Measurements from ENCODE around the gene RAPGEF3. TPM values are rescaled to one million over a fixed set of nuclear protein-coding genes. Genes with fewer than 3 reads are reported as not detected.
A peak's percentile ranks its signal among the peaks of the same experiment; 100 is the strongest.

RAPGEF3 gene
- polyA plus RNA-seq, 4 donors: 2.5 to 19.8 (median 4.3) TPM

DNA sequence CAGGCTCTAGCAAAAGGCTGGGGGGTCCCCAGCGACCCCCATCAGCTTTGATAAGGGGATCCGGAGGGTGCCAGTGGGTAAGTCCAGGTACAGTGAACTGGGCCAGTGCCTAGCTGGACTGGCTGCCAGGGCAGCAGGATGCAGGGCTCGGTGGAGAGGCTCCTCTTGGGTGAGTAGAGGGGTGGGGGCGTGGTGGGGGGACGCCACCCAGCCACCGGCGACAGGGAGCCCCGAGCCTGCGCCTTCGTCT lies 171 bp downstream of the RAPGEF3 start:
- H3K27me3 ChIP-seq (ENCODE audit: control insufficient read depth in 3 of 3, insufficient read depth in 3 of 3, low read length in 3 of 3): peaks cover 0 to 5% (median 0%) of the 10 kb centered on the region in 3 donors
- peak overlapping the region; percentile 39 to 50 (median 46) for H3K4me3 ChIP-seq (ENCODE audit: low read depth in 1 of 3, low read length in 3 of 3)
- H3K27ac ChIP-seq (ENCODE audit: low read depth in 1 of 3, low read length in 2 of 3): peak overlapping the region in 2 of 3 donors; percentile 32 to 60
- peaks cover 3 to 11% (median 6%) of the 10 kb centered on the region in 3 donors for H3K4me1 ChIP-seq (ENCODE audit: control insufficient read depth in 3 of 3, insufficient read depth in 2 of 3, low read depth in 1 of 3, low read length in 2 of 3)
- H3K9me3 ChIP-seq (ENCODE audit: control insufficient read depth in 2 of 2, insufficient read depth in 1 of 2, low read depth in 1 of 2, low read length in 1 of 2): no peaks in the 10 kb centered on the region
- WGBS, 3 donors: 2 to 8% (median 5%) methylated on average over 10 of the region's 10 CpGs
- peaks cover 0 to 2% (median 0%) of the 10 kb centered on the region in 3 donors for H3K36me3 ChIP-seq (ENCODE audit: control insufficient read depth in 3 of 3, insufficient read depth in 2 of 3, low read depth in 1 of 3, low read length in 3 of 3)
- DNase-seq (no peak), FAIRE-seq (no peak)

- H3K9me3 ChIP-seq (ENCODE audit: control insufficient read depth in 2 of 2, insufficient read depth in 1 of 2, low read depth in 1 of 2, low read length in 1 of 2): no peaks in the 10 kb centered on the region
- 54 to 69% (median 62%) methylated on average over 20 of the region's 20 CpGs for WGBS, 3 donors
- H3K27ac ChIP-seq (ENCODE audit: low read depth in 1 of 3, low read length in 2 of 3): peak overlapping the region in 2 of 3 donors; percentile 32 to 65
- H3K36me3 ChIP-seq (ENCODE audit: control insufficient read depth in 3 of 3, insufficient read depth in 2 of 3, low read depth in 1 of 3, low read length in 3 of 3): peaks cover 0 to 2% (median 0%) of the 10 kb centered on the region in 3 donors
- FAIRE-seq: no peak
- H3K4me1 ChIP-seq (ENCODE audit: control insufficient read depth in 3 of 3, insufficient read depth in 2 of 3, low read depth in 1 of 3, low read length in 2 of 3): peaks cover 3 to 11% (median 10%) of the 10 kb centered on the region in 3 donors
- peak overlapping the region in 2 of 3 donors; percentile 46 to 50 for H3K4me3 ChIP-seq (ENCODE audit: low read depth in 1 of 3, low read length in 3 of 3)
- H3K27me3 ChIP-seq (ENCODE audit: control insufficient read depth in 3 of 3, insufficient read depth in 3 of 3, low read length in 3 of 3): peaks cover 0 to 5% (median 0%) of the 10 kb centered on the region in 3 donors
- no peak for DNase-seq
Observed at GRCh38 chr12:47757840-47758583, 668 bp downstream of the RAPGEF3 start.

- H3K4me1 ChIP-seq (ENCODE audit: control insufficient read depth in 3 of 3, insufficient read depth in 2 of 3, low read depth in 1 of 3, low read length in 2 of 3): peaks cover 3 to 11% (median 10%) of the 10 kb centered on the region in 3 donors
- H3K27me3 ChIP-seq (ENCODE audit: control insufficient read depth in 3 of 3, insufficient read depth in 3 of 3, low read length in 3 of 3): peaks cover 0 to 5% (median 0%) of the 10 kb centered on the region in 3 donors
- no peak for DNase-seq
- peak overlapping the region in 1 of 3 donors; percentile 65 for H3K27ac ChIP-seq (ENCODE audit: low read depth in 1 of 3, low read length in 2 of 3)
- 62 to 79% (median 63%) methylated on average over 7 of the region's 7 CpGs for WGBS, 3 donors
- H3K4me3 ChIP-seq (ENCODE audit: low read depth in 1 of 3, low read length in 3 of 3): peak overlapping the region in 1 of 3 donors; percentile 50
- no peak for FAIRE-seq
- H3K9me3 ChIP-seq (ENCODE audit: control insufficient read depth in 2 of 2, insufficient read depth in 1 of 2, low read depth in 1 of 2, low read length in 1 of 2): no peaks in the 10 kb centered on the region
- peaks cover 0 to 2% (median 0%) of the 10 kb centered on the region in 3 donors for H3K36me3 ChIP-seq (ENCODE audit: control insufficient read depth in 3 of 3, insufficient read depth in 2 of 3, low read depth in 1 of 3, low read length in 3 of 3)
Observed at GRCh38 chr12:47757364-47757839, 1.3 kb downstream of the RAPGEF3 start.

DNA sequence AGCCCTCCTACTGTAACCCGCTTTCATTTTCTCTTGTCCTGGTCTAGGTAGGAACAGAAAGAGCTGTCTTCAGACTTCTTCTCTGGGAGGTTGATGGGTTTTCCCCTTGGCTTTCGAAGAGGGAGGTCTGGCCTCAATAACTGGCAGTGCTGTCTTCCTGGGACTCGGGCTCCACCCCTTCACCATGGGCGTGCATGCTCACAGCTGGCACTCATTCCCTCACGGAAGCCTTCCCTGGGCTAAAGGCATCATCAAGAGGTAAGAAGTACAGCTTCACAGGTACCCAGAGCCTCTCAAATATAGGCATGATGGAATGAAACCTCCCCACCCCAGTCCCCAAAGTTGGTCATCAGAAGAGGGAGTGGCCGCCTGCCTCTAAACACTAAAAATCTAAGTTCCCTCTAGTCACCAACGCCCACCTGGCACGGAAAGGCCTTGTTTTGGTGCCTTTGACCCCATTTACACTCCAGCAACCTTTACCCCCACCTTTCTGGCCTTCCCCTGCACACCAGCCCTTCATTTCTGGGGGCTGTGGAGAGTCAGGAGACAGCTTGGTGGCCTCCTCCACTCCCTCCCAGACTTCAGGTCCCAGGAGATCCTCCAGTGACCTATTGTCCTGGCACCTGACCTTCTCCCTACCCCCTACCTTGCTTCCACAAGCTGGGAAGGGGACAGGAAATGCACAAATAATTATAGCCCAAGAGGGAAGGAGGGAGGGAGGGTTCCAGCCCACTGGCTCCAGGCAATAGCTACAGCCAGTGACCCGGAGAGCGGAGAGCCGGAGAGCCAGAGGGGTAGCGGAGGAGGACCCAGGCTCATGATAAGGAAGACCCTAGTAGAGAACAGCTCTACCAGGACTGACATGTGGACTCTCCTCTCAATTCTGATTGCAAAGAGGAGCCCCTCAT lies 2.8 kb downstream of the RAPGEF3 start:
- DNase-seq (peak in 1 of 2 donors; percentile 64), FAIRE-seq (no peak)
- WGBS, 3 donors: 43 to 55% (median 46%) methylated on average over 12 of the region's 12 CpGs

DNA sequence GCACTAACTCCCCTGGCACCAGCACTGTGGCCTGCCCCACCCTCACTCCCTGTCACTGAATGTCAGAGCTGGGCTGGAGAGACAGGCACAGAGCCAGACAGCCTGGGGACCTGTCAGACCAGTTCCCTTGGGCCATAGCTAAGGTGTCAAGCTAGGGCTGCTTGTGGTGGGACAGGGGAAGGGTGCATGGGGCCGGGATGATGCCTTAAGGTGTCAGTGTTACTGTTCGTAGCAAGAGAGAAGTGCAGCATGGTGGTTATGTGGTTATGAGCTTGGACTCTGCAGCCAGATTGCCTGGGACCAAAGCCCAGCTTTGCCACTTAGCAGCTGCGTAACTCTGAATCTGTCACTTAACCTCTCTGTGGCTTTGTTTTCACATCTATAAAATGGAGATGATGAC lies 3.8 kb downstream of the RAPGEF3 start:
- H3K36me3 ChIP-seq (ENCODE audit: control insufficient read depth in 3 of 3, insufficient read depth in 2 of 3, low read depth in 1 of 3, low read length in 3 of 3): peaks cover 0 to 5% (median 0%) of the 10 kb centered on the region in 3 donors
- 10 to 51% (median 18%) methylated on average over 3 of the region's 3 CpGs for WGBS, 3 donors
- peak overlapping the region in 1 of 3 donors; percentile 89 for H3K27ac ChIP-seq (ENCODE audit: low read depth in 1 of 3, low read length in 2 of 3)
- H3K9me3 ChIP-seq (ENCODE audit: control insufficient read depth in 2 of 2, insufficient read depth in 1 of 2, low read depth in 1 of 2, low read length in 1 of 2): no peaks in the 10 kb centered on the region
- peaks cover 3 to 11% (median 10%) of the 10 kb centered on the region in 3 donors for H3K4me1 ChIP-seq (ENCODE audit: control insufficient read depth in 3 of 3, insufficient read depth in 2 of 3, low read depth in 1 of 3, low read length in 2 of 3)
- FAIRE-seq: no peak
- peak in 1 of 2 donors; percentile 84 for DNase-seq
- H3K4me3 ChIP-seq (ENCODE audit: low read depth in 1 of 3, low read length in 3 of 3): no peak overlapping the region
- H3K27me3 ChIP-seq (ENCODE audit: control insufficient read depth in 3 of 3, insufficient read depth in 3 of 3, low read length in 3 of 3): peaks cover 0 to 2% (median 0%) of the 10 kb centered on the region in 3 donors

More for the DNA sequence above, 2.8 kb downstream of the RAPGEF3 start:
- Histone ChIP-seq H3K36me3 (ENCODE audit: control insufficient read depth in 3 of 3, insufficient read depth in 2 of 3, low read depth in 1 of 3, low read length in 3 of 3) (peaks cover 0 to 2% (median 0%) of the 10 kb centered on the region in 3 donors), H3K9me3 (ENCODE audit: control insufficient read depth in 2 of 2, insufficient read depth in 1 of 2, low read depth in 1 of 2, low read length in 1 of 2) (no peaks in the 10 kb centered on the region), H3K4me3 (ENCODE audit: low read depth in 1 of 3, low read length in 3 of 3) (no peak overlapping the region), H3K4me1 (ENCODE audit: control insufficient read depth in 3 of 3, insufficient read depth in 2 of 3, low read depth in 1 of 3, low read length in 2 of 3) (peaks cover 3 to 11% (median 10%) of the 10 kb centered on the region in 3 donors), H3K27ac (ENCODE audit: low read depth in 1 of 3, low read length in 2 of 3) (peak overlapping the region in 2 of 3 donors; percentile 6 to 35), H3K27me3 (ENCODE audit: control insufficient read depth in 3 of 3, insufficient read depth in 3 of 3, low read length in 3 of 3) (peaks cover 0 to 5% (median 0%) of the 10 kb centered on the region in 3 donors)

DNA sequence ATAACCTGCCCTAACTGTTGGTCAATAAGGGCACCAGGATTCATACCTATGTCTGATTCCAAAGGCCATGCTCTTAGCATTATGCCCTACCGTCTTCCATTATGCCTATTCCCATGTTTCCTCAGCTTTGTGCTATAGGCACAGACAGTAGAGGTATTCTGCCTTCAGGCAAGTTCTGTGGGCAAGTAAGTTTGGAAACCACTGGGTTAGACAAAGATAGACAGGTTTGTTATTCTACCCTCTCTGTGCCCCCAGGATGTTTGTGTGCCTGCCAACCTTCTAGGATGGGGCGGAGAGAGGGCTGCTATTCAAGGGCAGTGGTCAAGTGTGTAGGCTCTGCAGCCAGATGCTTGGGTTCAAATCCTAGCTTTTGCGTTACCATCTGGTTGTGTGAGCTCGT lies 4.6 kb downstream of the RAPGEF3 start:
- WGBS, 3 donors: 77 to 82% (median 78%) methylated on average over 4 of the region's 4 CpGs
- H3K36me3 ChIP-seq (ENCODE audit: control insufficient read depth in 3 of 3, insufficient read depth in 2 of 3, low read depth in 1 of 3, low read length in 3 of 3): peaks cover 0 to 6% (median 0%) of the 10 kb centered on the region in 3 donors
- H3K9me3 ChIP-seq (ENCODE audit: control insufficient read depth in 2 of 2, insufficient read depth in 1 of 2, low read depth in 1 of 2, low read length in 1 of 2): no peaks in the 10 kb centered on the region
- peak overlapping the region in 1 of 3 donors; percentile 89 for H3K27ac ChIP-seq (ENCODE audit: low read depth in 1 of 3, low read length in 2 of 3)
- H3K27me3 ChIP-seq (ENCODE audit: control insufficient read depth in 3 of 3, insufficient read depth in 3 of 3, low read length in 3 of 3): no peaks in the 10 kb centered on the region
- no peak overlapping the region for H3K4me3 ChIP-seq (ENCODE audit: low read depth in 1 of 3, low read length in 3 of 3)
- DNase-seq: no peak
- no peak for FAIRE-seq
- peaks cover 3 to 10% (median 3%) of the 10 kb centered on the region in 3 donors for H3K4me1 ChIP-seq (ENCODE audit: control insufficient read depth in 3 of 3, insufficient read depth in 2 of 3, low read depth in 1 of 3, low read length in 2 of 3)

GRCh38 chr12:47753021-47754001 lies 5.4 kb downstream of the RAPGEF3 start:
- H3K27ac ChIP-seq (ENCODE audit: low read depth in 1 of 3, low read length in 2 of 3): peak overlapping the region in 1 of 3 donors; percentile 89
- H3K36me3 ChIP-seq (ENCODE audit: control insufficient read depth in 3 of 3, insufficient read depth in 2 of 3, low read depth in 1 of 3, low read length in 3 of 3): peaks cover 0 to 8% (median 0%) of the 10 kb centered on the region in 3 donors
- no peaks in the 10 kb centered on the region for H3K9me3 ChIP-seq (ENCODE audit: control insufficient read depth in 2 of 2, insufficient read depth in 1 of 2, low read depth in 1 of 2, low read length in 1 of 2)
- FAIRE-seq (no peak), DNase-seq (peak in 1 of 2 donors; percentile 47)
- no peaks in the 10 kb centered on the region for H3K27me3 ChIP-seq (ENCODE audit: control insufficient read depth in 3 of 3, insufficient read depth in 3 of 3, low read length in 3 of 3)
- no peak overlapping the region for H3K4me3 ChIP-seq (ENCODE audit: low read depth in 1 of 3, low read length in 3 of 3)
- WGBS, 3 donors: 55 to 68% (median 63%) methylated on average over 11 of the region's 11 CpGs
- H3K4me1 ChIP-seq (ENCODE audit: control insufficient read depth in 3 of 3, insufficient read depth in 2 of 3, low read depth in 1 of 3, low read length in 2 of 3): peaks cover 0 to 10% (median 3%) of the 10 kb centered on the region in 3 donors

Measured in small intestine (tissue), 7 donors.